B cell (primary cell): ENCODE measurements around the gene SEC16A.

ENCODE experiments used
- CTCF ChIP-seq: fragments of 200-600 bp; IDR thresholded peaks from one replicate; pipeline ENCODE4 v1.8.0; 2022; ENCODE audit warnings: antibody characterized with exemption, mild to moderate bottlenecking
- EZH2 ChIP-seq: IDR thresholded peaks from 2 replicates; pipeline ENCODE4 v1.6.1; 2012; ENCODE audit warnings: borderline replicate concordance, low read depth, mild to moderate bottlenecking, moderate library complexity, low read length; ENCODE audit not compliant: insufficient read depth, poor library complexity, severe bottlenecking

- TF ChIP-seq CTCF (no peak), EZH2 (no peak)
These were observed 36.6 kb upstream of the SEC16A start for GRCh38 chr9:136519263-136520052.
